ENCODE results near the gene TNFAIP8L2.
"Not testable (repeated sequence)": the region's sequence is repeated elsewhere in the genome, so short reads cannot be mapped to it uniquely, and the experiment has no call there.

Gene TNFAIP8L2

DNA sequence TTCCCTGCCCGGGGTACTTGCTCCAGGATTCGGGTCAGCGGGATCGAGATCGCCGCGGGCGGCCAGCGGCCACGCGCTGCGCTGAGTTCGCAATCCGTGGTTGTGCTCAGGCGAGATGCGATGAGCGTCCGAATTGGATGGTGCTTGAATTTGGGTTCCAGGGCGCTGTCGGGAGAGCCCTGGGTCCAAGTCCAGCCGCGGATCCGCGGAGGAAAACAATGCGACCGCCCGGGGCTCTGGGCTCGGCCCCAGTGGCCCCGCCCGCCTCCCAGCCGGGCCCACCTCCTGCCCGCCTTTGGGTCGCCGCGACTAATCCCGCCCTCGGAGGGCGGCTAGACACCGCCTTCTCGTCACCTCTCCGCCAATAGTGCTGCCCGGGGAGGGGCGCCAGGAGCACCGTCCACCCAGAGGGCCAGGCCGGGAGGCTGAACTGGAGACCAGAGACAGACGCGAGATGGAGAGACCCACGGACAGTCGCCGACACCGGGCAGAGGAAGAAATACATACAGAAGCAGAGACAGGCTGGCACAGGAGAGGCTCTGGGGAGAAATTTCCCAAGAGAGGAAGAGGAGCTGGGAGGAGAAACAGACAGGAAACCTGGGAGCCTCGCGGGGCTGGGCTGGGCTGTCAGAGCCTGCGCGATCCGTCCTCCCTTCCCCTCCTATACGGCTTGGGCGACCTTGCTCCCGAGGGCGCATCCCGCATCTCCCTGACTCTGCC lies 9.9 kb upstream of the TNFAIP8L2 start, which contains the start of gene SEMA6C:
SEMA6C (minus strand) TSS at position 220 of the 720 bp plus-strand sequence. CDS start 4,010 bp downstream, outside the sequence.
- FAIRE-seq = peak; percentile 60

DNA sequence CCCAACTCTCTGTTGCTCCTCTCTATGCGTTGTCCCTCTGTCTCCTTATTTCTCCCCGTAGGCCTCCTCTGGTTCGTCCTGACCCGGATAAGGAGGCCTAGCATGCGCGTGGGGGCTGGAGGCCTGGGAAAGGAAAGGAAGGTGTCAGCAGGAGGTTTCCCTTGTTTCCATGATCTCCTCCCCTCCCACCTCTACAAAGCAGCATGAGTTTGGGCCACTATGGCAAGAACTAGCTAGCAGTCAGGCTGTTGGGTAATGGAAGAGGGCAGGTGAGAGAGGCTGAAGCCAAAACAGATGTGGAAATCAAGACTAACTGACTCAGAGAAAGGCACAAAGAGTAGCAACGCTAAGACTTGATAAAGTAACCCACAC lies 9.3 kb upstream of the TNFAIP8L2 start:
- no peak for FAIRE-seq

DNA sequence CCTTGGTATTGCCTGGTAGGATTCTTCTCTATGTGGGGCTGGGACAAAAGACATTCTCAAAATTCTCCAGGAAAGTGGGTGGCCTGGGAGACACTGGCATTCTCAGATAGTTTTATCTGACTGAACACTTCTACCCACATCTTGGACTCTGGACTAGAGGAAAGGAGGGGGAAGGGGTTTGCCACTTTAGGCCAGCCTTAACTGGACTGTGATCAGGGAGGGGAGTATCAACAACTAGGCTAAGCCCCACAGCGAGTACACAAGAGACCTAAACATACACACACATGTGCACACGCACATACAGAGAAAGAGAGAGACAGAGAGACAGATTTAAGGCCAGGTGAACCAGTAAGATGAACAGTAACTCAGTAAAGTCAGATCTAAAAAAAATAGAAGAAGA lies 8.8 kb upstream of the TNFAIP8L2 start:
- FAIRE-seq = no peak

DNA sequence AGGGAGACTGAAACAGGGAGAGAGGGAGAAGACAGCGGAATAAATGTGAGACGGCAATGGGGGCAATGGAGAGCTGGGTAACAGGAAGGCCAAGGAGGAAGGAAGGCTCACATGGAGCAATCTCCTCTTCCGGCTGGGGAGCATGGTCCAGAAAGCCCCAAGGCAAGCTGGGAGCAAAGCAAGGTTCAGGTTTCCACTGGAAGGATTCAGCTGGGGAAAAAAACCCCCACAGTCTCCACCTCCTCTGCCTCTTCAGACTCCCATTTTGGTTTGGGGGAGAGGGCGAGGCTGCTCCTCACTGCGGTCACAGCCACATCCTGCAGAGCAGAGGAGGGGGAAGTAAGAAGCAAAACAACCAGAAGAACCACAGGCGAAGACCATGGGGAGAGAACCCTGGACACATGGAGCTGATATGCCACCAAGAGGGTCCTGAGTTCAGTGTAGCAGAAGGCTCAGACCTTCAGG lies 650 bp downstream of the TNFAIP8L2 start:
- no peak for FAIRE-seq

DNA sequence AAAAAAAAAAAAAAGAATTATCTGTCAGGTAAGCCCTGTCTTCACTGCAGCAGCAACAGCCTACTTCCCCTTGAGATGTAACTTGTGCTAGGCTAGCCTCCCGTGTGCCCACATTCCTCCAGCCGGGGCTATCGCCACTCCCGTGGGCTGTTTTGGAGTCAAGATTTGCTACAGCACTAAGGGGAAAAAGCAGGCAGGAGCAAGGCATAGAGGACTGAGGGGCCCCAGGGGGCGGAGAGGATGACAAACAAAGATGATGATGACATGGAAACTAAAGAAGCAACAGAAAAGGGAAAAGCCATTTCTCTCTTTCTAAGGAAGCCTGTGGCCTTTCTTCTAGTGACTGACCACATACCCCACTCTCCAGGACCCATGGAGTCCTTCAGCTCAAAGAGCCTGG lies 1.9 kb downstream of the TNFAIP8L2 start:
- no peak for FAIRE-seq

DNA sequence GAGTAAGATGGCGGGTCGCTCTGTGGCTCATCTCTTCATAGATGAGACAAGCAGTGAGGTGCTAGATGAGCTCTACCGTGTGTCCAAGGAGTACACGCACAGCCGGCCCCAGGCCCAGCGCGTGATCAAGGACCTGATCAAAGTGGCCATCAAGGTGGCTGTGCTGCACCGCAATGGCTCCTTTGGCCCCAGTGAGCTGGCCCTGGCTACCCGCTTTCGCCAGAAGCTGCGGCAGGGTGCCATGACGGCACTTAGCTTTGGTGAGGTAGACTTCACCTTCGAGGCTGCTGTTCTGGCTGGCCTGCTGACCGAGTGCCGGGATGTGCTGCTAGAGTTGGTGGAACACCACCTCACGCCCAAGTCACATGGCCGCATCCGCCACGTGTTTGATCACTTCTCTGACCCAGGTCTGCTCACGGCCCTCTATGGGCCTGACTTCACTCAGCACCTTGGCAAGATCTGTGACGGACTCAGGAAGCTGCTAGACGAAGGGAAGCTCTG lies 2.4 kb downstream of the TNFAIP8L2 start:
- no peak for FAIRE-seq

DNA sequence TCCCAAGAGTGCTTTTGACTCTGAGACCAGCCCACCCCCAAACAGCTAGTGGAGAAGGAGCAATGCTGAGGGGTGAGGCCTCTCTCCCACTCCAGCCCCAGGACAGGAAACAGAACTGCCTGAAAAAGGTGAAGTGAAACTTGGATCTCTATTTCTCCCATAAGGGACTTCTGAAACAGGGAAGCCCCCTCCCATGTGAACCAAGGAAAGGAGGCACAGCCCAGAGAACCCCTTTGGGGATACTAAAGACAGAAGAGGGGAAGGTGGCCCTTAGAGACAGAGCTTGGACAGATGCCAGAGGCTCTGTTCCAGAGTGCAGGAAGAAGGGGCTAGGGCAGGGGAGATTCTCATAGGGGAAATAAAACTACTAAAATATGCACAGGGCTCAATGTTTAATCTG lies 2.9 kb downstream of the TNFAIP8L2 start:
- FAIRE-seq = no peak

DNA sequence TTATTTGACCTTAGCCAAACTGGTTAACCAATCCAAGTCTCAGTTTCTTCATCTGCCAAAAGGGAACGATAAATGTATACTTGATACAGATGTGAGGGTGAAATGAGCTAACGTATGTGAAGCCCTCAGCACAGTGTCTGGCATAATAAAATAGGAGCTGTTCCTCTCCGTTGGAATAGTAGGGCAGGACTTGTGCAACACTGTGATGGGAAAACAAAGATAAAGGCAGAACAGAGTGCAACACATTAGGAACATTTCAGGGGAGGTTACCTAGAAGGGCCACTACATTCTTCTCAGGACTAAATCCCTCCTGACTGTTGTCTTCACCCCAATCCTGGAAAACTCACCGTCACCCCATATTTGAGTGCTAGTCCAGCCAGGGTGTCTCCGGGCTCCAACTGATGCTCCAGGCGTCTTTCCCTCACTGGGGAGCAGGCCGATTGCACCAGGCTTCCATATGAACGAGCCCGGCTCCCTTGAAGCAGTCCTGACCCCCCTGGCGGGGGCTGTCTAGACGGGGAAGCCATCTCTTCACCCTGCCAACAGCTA lies 8.4 kb downstream of the TNFAIP8L2 start:
- FAIRE-seq = no peak

DNA sequence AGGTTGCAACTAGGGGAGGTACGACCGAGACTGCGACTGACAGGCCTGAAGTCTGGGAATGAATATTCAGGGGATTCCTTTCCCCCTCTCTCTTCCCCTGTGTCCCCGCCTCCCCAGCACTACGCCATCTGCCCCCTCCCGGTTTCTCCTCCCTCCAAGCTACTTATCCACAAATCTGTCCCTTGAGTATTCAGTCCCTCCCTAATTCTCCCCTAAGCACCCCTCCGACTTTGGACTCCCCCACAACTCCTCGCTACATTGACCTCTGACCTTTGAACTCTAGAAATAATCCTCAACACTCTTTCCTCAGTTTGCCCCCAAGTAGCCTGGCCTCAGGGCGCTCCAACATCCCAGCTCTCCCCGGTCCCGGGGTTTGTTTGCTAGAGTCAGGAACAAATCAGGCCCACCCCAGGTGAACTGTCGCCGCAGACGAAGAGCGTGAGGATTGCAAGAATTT lies 8.9 kb downstream of the TNFAIP8L2 start:
- FAIRE-seq = no peak

DNA sequence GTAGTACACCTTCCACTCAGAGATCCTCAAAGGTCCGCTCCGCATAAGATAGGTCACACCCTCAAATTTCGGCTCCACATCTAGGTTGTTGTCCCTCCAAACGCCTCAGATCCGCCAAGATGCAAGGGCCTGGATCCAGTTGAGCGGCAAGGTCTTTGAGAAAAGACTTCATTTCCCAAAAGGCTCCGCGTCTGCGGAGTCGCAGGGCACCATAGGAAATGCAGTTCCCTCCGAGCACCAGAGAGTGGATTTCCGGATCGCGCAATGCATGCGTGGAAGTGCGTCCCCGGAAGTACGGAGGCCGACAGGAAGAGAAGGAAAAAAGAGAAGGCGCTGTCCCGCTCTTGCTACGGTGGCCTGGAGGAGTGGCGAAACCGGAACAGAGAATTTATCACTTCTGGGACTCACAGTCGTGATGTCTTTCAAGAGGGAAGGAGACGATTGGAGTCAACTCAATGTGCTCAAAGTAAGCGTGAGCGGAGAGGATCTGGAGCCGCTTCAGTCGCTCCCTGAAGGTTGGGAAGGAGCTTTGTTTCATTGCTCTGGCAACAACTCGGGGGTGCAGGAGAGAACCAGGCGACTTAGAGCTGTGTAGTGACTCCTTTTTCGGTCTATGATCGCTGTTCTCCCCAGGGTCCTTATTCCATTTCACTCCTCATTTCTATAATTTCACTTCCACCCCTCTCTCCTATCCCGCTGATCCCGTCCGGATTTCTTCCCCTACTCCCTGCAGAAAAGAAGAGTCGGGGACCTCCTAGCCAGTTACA lies 9.5 kb downstream of the TNFAIP8L2 start, which contains the start of the genes LYSMD1 and SCNM1:
LYSMD1 (minus strand) TSS at position 165 of the 767 bp plus-strand sequence. CDS start 644 bp downstream, outside the sequence.
SCNM1 (plus strand) TSS at position 407 of the 767 bp plus-strand sequence; CDS start at position 416, 9 bp downstream.
- FAIRE-seq = peak; percentile 98

DNA sequence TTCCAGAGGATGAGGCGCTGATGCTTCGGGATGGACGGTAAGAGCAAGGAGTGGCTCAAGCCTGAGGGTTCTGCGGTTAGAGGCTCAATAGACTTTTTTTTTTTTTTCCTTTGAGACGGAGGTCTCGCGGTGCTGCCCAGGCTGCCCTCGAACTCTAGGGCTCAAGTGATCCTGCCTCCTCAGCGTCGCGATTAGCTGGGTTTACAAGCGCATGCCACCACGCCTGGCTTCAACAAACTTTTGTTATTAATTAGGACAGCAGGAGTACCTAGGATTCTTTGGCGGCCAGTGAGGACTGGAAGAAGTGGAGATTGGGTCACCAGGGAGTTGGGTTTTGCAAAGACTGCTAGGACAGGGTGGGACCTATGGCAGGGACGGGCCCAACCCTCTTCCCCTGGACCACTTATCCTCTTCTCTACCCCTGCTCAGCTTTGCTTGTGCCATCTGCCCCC lies 10.1 kb downstream of the TNFAIP8L2 start:
- FAIRE-seq = no peak

DNA sequence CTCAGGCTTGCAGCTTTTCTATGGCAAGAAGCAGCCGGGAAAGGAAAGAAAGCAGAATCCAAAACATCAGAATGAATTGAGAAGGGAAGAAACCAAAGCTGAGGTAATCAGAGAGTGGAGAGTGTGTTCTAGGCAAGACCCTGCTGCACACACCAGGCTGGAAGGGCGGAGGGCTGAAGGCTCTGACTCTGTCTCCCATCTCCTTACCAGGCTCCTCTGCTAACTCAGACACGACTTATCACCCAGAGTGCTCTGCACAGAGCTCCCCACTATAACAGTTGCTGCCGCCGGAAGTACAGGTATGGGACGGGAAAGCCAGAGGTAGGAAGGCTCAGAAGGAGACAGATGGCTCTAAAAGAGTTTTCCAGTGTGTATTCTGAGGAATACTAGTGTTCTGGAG lies 10.7 kb downstream of the TNFAIP8L2 start:
- FAIRE-seq = no peak

DNA sequence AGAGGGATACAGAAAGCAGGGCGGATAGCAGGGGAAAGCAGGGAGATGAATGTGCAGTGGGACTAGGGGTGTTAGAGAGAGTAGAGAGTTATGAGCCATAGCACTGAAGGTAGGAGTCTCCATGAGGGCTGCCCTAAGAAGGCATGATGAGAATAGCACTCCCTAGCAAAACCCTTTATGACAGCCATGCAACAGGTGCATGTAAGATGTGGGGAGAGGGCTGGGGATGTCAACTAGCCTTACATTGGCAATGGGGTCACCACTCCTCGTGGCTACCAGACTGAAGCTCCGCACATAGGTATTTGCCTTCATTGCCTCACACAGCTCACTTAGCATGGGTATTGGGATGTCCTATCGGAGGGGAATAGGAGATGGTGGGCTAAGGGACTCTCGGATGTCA lies 14.7 kb downstream of the TNFAIP8L2 start:
- no peak for FAIRE-seq

DNA sequence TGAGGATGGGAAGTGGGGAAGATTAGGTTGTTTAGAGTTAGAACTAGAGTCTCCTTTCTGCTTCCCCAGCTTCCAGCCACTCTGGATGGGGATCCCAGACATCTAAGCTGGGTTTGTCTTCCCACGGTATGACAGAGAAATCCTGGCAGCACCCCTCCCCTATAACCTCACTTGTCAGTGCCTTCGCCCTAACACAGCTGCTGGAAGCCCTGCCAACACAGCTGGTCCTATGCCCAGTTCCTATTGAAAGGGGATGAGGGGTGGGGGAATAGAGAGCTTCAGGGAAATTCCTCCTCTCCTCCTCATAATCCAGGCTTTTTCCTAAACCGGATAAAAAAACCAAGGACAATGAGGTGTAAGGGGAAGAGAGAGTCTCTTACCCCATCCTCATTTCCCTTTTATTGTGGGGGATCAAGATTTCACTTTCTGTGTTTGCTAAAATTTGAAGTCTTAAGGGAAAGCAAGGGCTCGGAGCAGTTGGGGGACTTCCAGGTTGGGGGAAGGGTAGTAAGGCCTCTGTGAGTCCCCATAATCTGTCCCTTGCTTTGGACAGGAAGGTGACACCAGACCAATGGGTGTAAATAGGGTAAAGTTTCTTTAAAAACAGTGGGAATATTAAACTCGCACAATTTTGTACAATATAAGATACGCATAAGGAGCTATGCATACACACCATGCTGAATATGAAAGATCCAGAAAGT lies 18.7 kb downstream of the TNFAIP8L2 start:
- FAIRE-seq = no peak

DNA sequence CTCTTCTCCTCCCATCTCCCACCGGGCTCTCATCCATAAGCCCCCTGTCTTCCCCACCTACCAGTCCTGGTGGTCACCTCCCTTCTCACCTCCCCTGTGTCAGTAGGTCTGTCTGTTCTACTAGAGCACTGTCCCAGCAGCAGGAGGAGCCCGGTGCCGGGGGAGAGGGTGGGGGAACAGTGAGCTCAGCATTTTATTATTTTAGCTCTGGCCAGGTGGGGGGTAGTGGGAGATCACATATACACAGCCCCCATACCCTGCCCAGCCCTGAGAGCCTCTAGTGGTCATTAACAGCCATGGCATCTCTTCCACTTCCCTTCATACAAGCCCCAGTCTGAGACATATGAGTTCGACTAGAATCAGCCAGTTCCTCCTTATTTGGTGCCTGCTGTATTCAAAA lies 19.4 kb downstream of the TNFAIP8L2 start, which contains the start of gene TMOD4:
TMOD4 (minus strand) TSS at position 119 of the 400 bp plus-strand sequence. CDS start 1,106 bp downstream, outside the sequence.
- FAIRE-seq = no peak

DNA sequence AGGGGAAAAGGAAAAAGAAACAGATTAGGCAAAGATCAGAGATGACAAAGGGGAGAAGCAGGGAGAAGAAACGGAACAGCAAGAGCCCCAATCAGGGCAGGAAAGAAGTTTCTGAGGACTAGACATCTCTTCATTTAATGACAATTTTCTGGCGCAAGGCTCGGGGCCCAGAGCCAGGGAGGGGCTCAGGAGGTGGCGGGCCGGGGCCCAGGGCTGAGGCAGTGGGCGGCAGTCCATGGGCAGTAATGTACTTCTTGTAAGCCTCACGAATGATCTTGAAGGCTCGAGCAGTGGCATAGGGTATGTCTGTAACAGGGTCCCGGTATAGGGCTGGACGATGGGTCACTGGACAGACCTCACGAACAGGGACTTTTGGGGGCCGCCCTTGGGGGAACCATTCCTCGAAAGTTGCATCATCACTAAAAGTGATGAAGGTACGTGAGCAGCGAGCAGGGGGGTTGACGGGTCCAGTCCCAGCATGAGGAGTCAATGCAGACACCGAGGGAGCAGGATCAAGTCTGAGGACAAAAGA lies 20.1 kb downstream of the TNFAIP8L2 start:
- FAIRE-seq = no peak

DNA sequence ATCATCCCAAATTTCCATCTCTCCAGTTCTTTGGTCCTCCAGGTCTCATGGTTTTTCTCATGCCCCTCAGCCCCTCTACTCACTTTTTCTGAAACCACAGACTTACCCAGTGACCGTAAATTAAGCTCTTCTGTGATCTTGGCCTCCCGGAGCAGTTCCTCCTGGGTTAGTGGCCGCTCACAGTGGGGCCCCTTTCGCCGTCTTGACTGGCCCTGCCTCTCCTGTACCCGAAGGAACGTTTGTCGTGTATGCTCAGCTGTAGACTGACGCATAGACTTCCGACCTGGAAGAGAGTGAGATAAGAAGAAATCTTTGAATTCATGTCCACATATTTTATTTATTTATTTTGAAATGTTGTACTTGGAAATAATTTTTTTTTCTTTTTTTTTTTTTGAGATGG lies 27.8 kb downstream of the TNFAIP8L2 start:
- no peak for FAIRE-seq

DNA sequence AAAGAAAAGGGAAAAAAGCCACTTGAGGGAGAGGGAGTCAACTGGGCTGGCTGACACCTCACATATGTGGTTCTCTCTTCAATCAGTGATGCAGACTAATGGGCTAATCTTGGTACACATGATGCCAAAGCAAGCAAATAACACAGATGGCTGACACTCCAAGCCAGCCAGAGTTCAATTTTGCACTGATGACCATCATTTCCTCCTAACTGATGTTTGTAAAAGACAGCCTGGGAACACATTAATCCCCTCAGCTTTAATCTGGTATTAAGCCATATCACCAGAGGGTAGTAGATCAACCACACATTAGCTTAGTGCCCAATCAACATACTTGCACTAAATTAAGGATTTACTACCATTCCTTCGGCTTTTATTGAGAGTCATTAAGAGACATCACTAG lies 30.8 kb downstream of the TNFAIP8L2 start:
- no peak for FAIRE-seq

DNA sequence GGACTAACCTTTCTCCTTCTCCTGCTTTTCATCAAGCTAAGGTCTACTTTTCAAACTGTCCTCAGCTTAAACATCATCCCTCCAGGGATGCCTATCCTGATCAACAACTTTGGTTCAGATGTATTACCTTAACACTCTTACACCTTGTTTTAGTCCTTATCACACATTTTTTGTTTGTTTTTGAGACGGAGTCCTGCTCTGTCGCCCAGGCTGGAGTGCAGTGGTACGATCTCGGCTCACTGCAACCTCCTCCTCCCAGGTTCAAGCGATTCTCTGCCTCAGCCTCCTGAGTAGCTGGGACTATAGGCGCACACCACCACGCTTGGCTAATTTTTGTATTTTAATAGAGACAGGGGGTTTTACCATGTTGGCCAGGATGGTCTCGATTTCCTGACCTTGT lies 32.2 kb downstream of the TNFAIP8L2 start:
- FAIRE-seq = not testable (repeated sequence)

DNA sequence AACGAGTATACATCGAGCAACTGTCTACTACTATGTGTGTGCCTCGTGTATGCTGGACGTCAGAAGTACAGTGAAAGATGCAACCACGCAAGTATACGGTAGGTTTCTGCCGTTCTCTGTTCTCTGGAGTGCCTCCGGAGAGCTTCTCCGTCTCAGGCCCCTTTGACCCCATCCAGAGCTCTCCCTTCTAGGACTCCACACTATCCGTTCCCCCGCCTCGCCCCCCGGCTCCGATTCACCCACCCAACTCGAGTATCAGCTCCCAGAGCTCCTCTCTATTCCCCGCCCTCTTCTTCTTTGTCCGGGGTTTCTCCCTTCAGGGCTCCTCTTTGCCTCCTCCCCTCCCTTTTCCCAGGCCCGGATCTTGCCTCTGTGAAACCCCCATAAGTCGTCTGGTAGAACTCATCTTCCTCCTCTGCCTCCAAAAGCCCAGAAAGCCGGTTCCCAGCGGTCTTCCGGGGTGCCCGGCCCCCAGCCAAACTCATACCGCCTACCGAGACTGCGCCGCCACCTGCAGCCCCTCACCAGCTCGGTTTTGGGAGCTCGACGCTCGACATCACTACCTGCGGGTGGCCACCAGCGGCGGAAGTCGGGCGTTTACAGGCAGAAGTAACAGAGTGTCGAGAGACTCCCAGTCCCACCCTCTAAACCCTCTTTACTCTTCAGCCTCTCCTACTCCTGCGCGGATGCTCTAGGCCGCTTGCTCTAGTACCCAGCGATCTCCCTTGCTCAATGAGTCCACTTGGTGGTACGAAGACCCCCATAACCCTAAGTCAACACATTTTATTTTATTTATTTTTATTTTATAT lies 33.4 kb downstream of the TNFAIP8L2 start, which contains the start of gene VPS72:
VPS72 (minus strand) TSS at position 561 of the 809 bp plus-strand sequence; CDS start at position 485, 76 bp downstream.
- FAIRE-seq = no peak

DNA sequence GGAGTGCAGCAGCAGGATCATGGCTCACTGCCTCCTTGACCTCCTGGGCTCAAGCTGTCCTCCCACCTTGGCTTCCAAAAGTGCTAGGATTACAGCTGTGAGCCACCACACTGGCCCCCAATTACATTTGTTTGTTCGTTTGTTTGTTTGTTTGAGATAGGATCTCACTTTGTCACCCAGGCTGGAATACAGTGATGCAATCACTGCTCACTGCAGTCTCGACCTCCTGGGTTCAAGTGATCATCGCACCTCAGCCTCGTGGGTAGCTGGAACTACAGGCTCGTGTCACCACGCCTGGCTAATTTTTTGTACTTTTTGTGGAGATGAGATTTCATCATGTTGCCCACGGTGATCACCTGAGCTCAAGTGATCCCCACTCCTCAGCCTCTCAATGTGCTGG lies 35.6 kb downstream of the TNFAIP8L2 start:
- FAIRE-seq = no peak

All from endometrium (tissue), 2 donors.